Thyroid gland (tissue), 4 donors: ENCODE measurements around the gene TSPAN11. TPM values are rescaled to one million over a fixed set of nuclear protein-coding genes. Genes with fewer than 3 reads are reported as not detected.
"Not testable (repeated sequence)": the region's sequence is repeated elsewhere in the genome, so short reads cannot be mapped to it uniquely, and the experiment has no call there.

ENCODE experiments used
- DNase-seq, 2 donors: peaks; one replicate each; pipeline ENCODE4 v3.0.0-alpha.2; 2019
- H3K27ac ChIP-seq, 3 donors: fragments of 200-600 bp; sonication (generic); 1 replicate in 2 of 3; 2 replicates in 1 of 3; pipeline ENCODE4 v1.5.1; 2016 to 2019; ENCODE audit warnings: mild to moderate bottlenecking in 1 of 3, moderate library complexity in 1 of 3
- H3K27me3 ChIP-seq: fragments of 200-600 bp; sonication (generic); one replicate; pipeline ENCODE4 v1.5.1; 2019
- H3K36me3 ChIP-seq, 2 donors: fragments of 200-600 bp; sonication (generic); one replicate each; pipeline ENCODE4 v1.5.1; 2016 to 2019
- H3K4me1 ChIP-seq, 2 donors: fragments of 200-600 bp; sonication (generic); one replicate each; pipeline ENCODE4 v1.5.1; 2017 to 2019
- H3K4me3 ChIP-seq, 3 donors: fragments of 200-600 bp; sonication (generic); replicated peaks in 1 of 3; 1 replicate in 2 of 3; 2 replicates in 1 of 3; pipeline ENCODE4 v1.5.1; 2016; ENCODE audit warnings: mild to moderate bottlenecking in 1 of 3
- H3K9me3 ChIP-seq: fragments of 200-600 bp; sonication (generic); one replicate; pipeline ENCODE4 v1.5.1; 2017
- CTCF ChIP-seq, 6 experiments: fragments of 200-600 bp in 3 of 6; fragments of 450-650 bp in 3 of 6; sonication (generic) in 3 of 6; IDR thresholded peaks; one replicate each; pipeline ENCODE4 v1.5.1; 2016 to 2019; ENCODE audit warnings: antibody characterized with exemption in 6 of 6, mild to moderate bottlenecking in 2 of 6, inconsistent platforms in 1 of 6, moderate library complexity in 1 of 6
- POLR2A ChIP-seq, 2 donors: fragments of 450-650 bp; IDR thresholded peaks; one replicate each; pipeline ENCODE4 v1.6.1; 2017; ENCODE audit warnings: antibody characterized with exemption in 2 of 2, mild to moderate bottlenecking in 2 of 2, moderate library complexity in 1 of 2
- WGBS, 2 donors: methylation state at CpG; one replicate each; pipeline ENCODE4 v1.1.5; 2017; 5-methylcytosine and 5-hydroxymethylcytosine counted together
- intact Hi-C: fragments of 100-400 bp; cut with DNase I; formaldehyde crosslinking; loops from one replicate; pipeline ENCODE4 v1.15.1; 2023
- total RNA-seq, 4 donors: library from RNA; depleted of rRNA; stranded (reverse); fragments of >200 nt; gene quantifications; one replicate each; pipeline ENCODE4 v1.2.3, GENCODE V29; 2016

TSPAN11 gene
- total RNA-seq, 4 donors from 2014 or later = 2.0 to 7.5 (median 4.4) TPM

DNA sequence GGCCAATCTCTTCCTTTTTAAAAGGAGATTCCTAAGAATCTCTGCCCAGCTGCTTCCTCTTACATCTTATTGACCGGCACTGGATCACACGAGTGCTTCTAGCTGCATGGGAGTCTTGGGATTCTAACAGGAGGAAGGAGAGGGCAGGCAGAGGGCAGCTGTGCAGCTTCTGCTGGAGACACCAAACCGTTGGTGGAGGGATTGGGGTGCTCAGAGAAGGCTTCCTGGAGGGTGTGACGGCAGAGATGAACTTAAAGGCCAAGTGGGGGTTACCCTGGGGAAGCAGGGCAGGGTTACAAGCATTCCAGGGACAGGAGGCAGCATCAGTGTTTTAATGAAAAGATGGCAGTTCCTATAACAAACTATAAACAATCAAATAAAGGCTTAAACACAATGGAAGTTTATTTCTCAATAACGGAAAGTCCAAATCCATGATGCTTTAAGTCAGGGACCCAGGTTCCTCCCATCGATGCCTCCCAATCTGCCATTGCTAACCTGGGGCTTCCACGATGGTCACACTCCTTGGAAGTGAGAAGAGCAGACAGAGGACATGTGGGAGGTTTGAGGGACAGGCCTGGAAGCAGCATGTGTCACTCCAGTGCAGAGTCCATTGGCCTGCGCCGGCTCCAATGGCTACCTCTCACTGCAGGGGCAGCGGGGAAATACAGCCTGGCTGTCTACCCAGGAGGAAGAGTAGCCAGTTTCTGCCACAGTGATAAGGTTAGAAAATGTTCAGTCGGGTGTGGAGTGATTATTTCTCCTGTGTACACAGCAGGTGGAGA lies 94.0 kb downstream of the TSPAN11 start:
- 86 to 89% methylated on average over 11 of the region's 11 CpGs for WGBS, 2 donors
- Histone ChIP-seq H3K36me3 (no peaks in the 10 kb centered on the region), H3K4me1 (no peaks in the 10 kb centered on the region), H3K9me3 (no peaks in the 10 kb centered on the region), H3K27ac (no peak overlapping the region), H3K27me3 (no peaks in the 10 kb centered on the region), H3K4me3 (no peak overlapping the region)
- intact Hi-C loops = no loop called here
- no peak for DNase-seq
- TF ChIP-seq CTCF (IDR thresholded peaks at IDR 0.05) = no peak
- no peak for TF ChIP-seq POLR2A (IDR thresholded peaks at IDR 0.05)

- no peaks in the 10 kb centered on the region for H3K9me3 ChIP-seq
- intact Hi-C loops = no loop called here
Measured at GRCh38 chr12:31021181-31021580, 94.6 kb downstream of the TSPAN11 start.

GRCh38 chr12:31021809-31022494 lies 95.4 kb downstream of the TSPAN11 start:
- Histone ChIP-seq H3K9me3 (no peaks in the 10 kb centered on the region), H3K4me1 (no peaks in the 10 kb centered on the region), H3K4me3 (no peak overlapping the region), H3K27me3 (no peaks in the 10 kb centered on the region), H3K27ac (no peak overlapping the region), H3K36me3 (no peaks in the 10 kb centered on the region)
- DNase-seq = no peak
- intact Hi-C loops = no loop called here
- TF ChIP-seq POLR2A (IDR thresholded peaks at IDR 0.05) (no peak), CTCF (IDR thresholded peaks at IDR 0.05) (no peak)
- WGBS, 2 donors = 72 to 76% methylated on average over 4 of the region's 4 CpGs

More at GRCh38 chr12:31021181-31021580, 94.6 kb downstream of the TSPAN11 start:
- H3K4me1 ChIP-seq = no peaks in the 10 kb centered on the region
- H3K27me3 ChIP-seq = no peaks in the 10 kb centered on the region
- WGBS, 2 donors = 82 to 91% methylated on average over 3 of the region's 3 CpGs
- no peak for DNase-seq
- no peak overlapping the region for H3K27ac ChIP-seq
- no peaks in the 10 kb centered on the region for H3K36me3 ChIP-seq
- H3K4me3 ChIP-seq = no peak overlapping the region
- TF ChIP-seq CTCF (IDR thresholded peaks at IDR 0.05) (no peak), POLR2A (IDR thresholded peaks at IDR 0.05) (no peak)

- H3K36me3 ChIP-seq = no peaks in the 10 kb centered on the region
- H3K27ac ChIP-seq = no peak overlapping the region
- no peak for DNase-seq
- no peaks in the 10 kb centered on the region for H3K9me3 ChIP-seq
- intact Hi-C loops = no loop called here
- H3K4me1 ChIP-seq = no peaks in the 10 kb centered on the region
- WGBS, 2 donors = 68 to 73% methylated on average over 11 of the region's 11 CpGs
- no peaks in the 10 kb centered on the region for H3K27me3 ChIP-seq
- TF ChIP-seq POLR2A (IDR thresholded peaks at IDR 0.05) (no peak), CTCF (IDR thresholded peaks at IDR 0.05) (no peak)
- no peak overlapping the region for H3K4me3 ChIP-seq
Measured at GRCh38 chr12:31023271-31023724, 96.8 kb downstream of the TSPAN11 start.

DNA sequence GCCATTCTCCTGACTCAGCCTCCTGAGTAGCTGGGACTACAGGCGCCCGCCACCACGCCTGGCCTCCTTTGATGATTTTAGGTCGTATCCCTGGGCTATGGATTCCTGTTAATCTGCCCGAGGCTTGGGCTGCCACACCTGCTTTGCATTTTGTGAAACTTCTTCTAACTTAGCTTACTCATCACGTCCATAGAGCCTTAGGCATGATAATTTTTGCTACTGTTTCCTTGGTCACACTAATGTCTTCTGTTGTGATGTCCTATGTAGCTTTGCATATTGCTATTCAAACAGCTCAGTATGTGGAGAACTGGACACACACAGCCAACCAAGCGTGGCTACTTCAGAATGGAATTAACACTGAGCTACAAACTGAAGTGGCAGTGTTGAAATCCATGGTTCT lies 99.7 kb downstream of the TSPAN11 start:
- TF ChIP-seq CTCF (IDR thresholded peaks at IDR 0.05) (no peak), POLR2A (IDR thresholded peaks at IDR 0.05) (no peak)
- H3K27ac ChIP-seq = no peak overlapping the region
- intact Hi-C loops = no loop called here
- DNase-seq = peak; percentile 52 to 68
- no peak overlapping the region for H3K4me3 ChIP-seq
- WGBS, 2 donors = 62 to 69% methylated on average over 7 of the region's 7 CpGs
- no peaks in the 10 kb centered on the region for H3K4me1 ChIP-seq
- H3K36me3 ChIP-seq = no peaks in the 10 kb centered on the region
- H3K9me3 ChIP-seq = no peaks in the 10 kb centered on the region
- no peaks in the 10 kb centered on the region for H3K27me3 ChIP-seq

DNA sequence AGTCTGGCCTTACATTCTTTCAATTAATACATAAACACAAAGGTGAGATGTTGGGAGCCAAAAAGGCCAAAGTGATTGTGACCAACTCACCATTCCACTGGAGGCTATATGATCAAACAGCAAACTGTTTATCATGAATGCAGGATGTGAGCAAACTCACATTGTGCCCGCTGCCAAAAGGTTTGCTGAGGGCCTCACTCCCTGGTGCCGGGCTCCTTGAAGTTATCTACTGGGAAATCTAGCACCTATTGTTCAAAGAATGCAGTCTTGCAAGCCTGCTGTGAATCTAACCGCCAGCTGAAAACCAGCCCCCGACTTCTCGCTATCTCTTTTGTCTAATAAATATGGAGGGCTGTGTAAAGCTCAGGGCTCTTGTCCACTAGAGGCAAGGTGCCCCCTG lies 100.5 kb downstream of the TSPAN11 start:
- H3K36me3 ChIP-seq, H3K9me3 ChIP-seq, H3K27me3 ChIP-seq, H3K4me1 ChIP-seq, DNase-seq, H3K27ac ChIP-seq, intact Hi-C loops, H3K4me3 ChIP-seq: not testable (repeated sequence)
- 78 to 92% methylated on average over 5 of the region's 5 CpGs for WGBS, 2 donors
